GM21360 (cell line): ENCODE data around the gene FLNA.

Experiments used
- ATAC-seq: cut with Tn5 transposase; IDR thresholded peaks from one replicate; pipeline ENCODE4 v1.9.1; 2021; ENCODE audit warnings: mild to moderate bottlenecking, moderate library complexity; ENCODE audit not compliant: unreplicated experiment

Gene FLNA

GRCh38 chrX:154376774-154377173, 2.3 kb upstream of the FLNA start:
- ATAC-seq: no peak

GRCh38 chrX:154375156-154375504, 696 bp upstream of the FLNA start:
- no peak for ATAC-seq

- no peak for ATAC-seq
Observed at GRCh38 chrX:154373340-154374306, 811 bp downstream of the FLNA start.

GRCh38 chrX:154372612-154373022, 1.8 kb downstream of the FLNA start:
- no peak for ATAC-seq

- ATAC-seq: peak; percentile 3
Observed at GRCh38 chrX:154371789-154372300, 2.6 kb downstream of the FLNA start.

GRCh38 chrX:154371017-154371788, 3.2 kb downstream of the FLNA start:
- ATAC-seq: peak; percentile 53

GRCh38 chrX:154370300-154371016, 4.0 kb downstream of the FLNA start:
- no peak for ATAC-seq

GRCh38 chrX:154369449-154370299, 4.8 kb downstream of the FLNA start:
- ATAC-seq: no peak

- ATAC-seq: no peak
Observed at GRCh38 chrX:154368630-154369448, 5.6 kb downstream of the FLNA start.

- ATAC-seq: no peak
Observed at GRCh38 chrX:154367474-154368308, 6.7 kb downstream of the FLNA start.

GRCh38 chrX:154366666-154367055, 7.8 kb downstream of the FLNA start:
- ATAC-seq: no peak

GRCh38 chrX:154365997-154366665, 8.3 kb downstream of the FLNA start:
- ATAC-seq: no peak

GRCh38 chrX:154365052-154365600, 9.3 kb downstream of the FLNA start:
- ATAC-seq: no peak

- no peak for ATAC-seq
Observed at GRCh38 chrX:154363706-154364439, 10.6 kb downstream of the FLNA start.

- ATAC-seq: no peak
Observed at GRCh38 chrX:154362085-154362742, 12.2 kb downstream of the FLNA start.

GRCh38 chrX:154360155-154360713, 14.2 kb downstream of the FLNA start:
- ATAC-seq: no peak
